GM19025 (cell line): Measurements from ENCODE around the gene TNS3.

Experiments used
- ATAC-seq: cut with Tn5 transposase; IDR thresholded peaks from one replicate; pipeline ENCODE4 v1.9.1; 2021; ENCODE audit warnings: mild to moderate bottlenecking, low read depth, moderate library complexity; ENCODE audit not compliant: unreplicated experiment

Gene TNS3

GRCh38 chr7:47529405-47529804, 52.5 kb downstream of the TNS3 start:
- no peak for ATAC-seq

GRCh38 chr7:47528471-47528870, 53.4 kb downstream of the TNS3 start:
- no peak for ATAC-seq

- no peak for ATAC-seq
Measured at GRCh38 chr7:47526466-47526865, 55.4 kb downstream of the TNS3 start.

GRCh38 chr7:47525066-47525623, 56.8 kb downstream of the TNS3 start:
- ATAC-seq: no peak

- no peak for ATAC-seq
Measured at GRCh38 chr7:47523401-47523800, 58.5 kb downstream of the TNS3 start.

GRCh38 chr7:47521816-47522561, 59.9 kb downstream of the TNS3 start:
- no peak for ATAC-seq

- no peak for ATAC-seq
Measured at GRCh38 chr7:47521011-47521795, 60.7 kb downstream of the TNS3 start.

- no peak for ATAC-seq
Measured at GRCh38 chr7:47520406-47520805, 61.5 kb downstream of the TNS3 start.

- ATAC-seq: no peak
Measured at GRCh38 chr7:47518827-47519226, 63.1 kb downstream of the TNS3 start.

- no peak for ATAC-seq
Measured at GRCh38 chr7:47517821-47518480, 64.0 kb downstream of the TNS3 start.

- no peak for ATAC-seq
Measured at GRCh38 chr7:47516985-47517600, 64.8 kb downstream of the TNS3 start.

GRCh38 chr7:47516386-47516785, 65.5 kb downstream of the TNS3 start:
- ATAC-seq: no peak

- no peak for ATAC-seq
Measured at GRCh38 chr7:47515305-47515834, 66.5 kb downstream of the TNS3 start.

GRCh38 chr7:47514818-47515217, 67.1 kb downstream of the TNS3 start:
- no peak for ATAC-seq

- ATAC-seq: no peak
Measured at GRCh38 chr7:47514367-47514766, 67.5 kb downstream of the TNS3 start.

- no peak for ATAC-seq
Measured at GRCh38 chr7:47513741-47514241, 68.1 kb downstream of the TNS3 start.

- no peak for ATAC-seq
Measured at GRCh38 chr7:47512481-47513176, 69.3 kb downstream of the TNS3 start.

- ATAC-seq: no peak
Measured at GRCh38 chr7:47511699-47512370, 70.1 kb downstream of the TNS3 start.

- no peak for ATAC-seq
Measured at GRCh38 chr7:47510786-47511185, 71.1 kb downstream of the TNS3 start.
